ENCODE data around the gene HS6ST2. TPM values are rescaled to one million over a fixed set of nuclear protein-coding genes. Genes with fewer than 3 reads are reported as not detected.

HS6ST2 gene
- total RNA-seq, 1 donor from 2014 or later = not detected

GRCh38 chrX:132591719-132592275, 366.6 kb downstream of the HS6ST2 start:
- Histone ChIP-seq H3K36me3 (no peaks in the 10 kb centered on the region), H3K9me3 (no peaks in the 10 kb centered on the region), H3K4me3 (no peak overlapping the region), H3K4me1 (no peaks in the 10 kb centered on the region), H3K27ac (no peak overlapping the region), H3K27me3 (no peaks in the 10 kb centered on the region)
- no peak for DNase-seq (ENCODE audit: low spot score in 2 of 2)
- TF ChIP-seq, protein P1, sequence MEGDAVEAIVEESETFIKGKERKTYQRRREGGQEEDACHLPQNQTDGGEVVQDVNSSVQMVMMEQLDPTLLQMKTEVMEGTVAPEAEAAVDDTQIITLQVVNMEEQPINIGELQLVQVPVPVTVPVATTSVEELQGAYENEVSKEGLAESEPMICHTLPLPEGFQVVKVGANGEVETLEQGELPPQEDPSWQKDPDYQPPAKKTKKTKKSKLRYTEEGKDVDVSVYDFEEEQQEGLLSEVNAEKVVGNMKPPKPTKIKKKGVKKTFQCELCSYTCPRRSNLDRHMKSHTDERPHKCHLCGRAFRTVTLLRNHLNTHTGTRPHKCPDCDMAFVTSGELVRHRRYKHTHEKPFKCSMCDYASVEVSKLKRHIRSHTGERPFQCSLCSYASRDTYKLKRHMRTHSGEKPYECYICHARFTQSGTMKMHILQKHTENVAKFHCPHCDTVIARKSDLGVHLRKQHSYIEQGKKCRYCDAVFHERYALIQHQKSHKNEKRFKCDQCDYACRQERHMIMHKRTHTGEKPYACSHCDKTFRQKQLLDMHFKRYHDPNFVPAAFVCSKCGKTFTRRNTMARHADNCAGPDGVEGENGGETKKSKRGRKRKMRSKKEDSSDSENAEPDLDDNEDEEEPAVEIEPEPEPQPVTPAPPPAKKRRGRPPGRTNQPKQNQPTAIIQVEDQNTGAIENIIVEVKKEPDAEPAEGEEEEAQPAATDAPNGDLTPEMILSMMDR (IDR thresholded peaks at IDR 0.05) = no peak
- intact Hi-C loops (cut with DNase I) = no loop called here

DNA sequence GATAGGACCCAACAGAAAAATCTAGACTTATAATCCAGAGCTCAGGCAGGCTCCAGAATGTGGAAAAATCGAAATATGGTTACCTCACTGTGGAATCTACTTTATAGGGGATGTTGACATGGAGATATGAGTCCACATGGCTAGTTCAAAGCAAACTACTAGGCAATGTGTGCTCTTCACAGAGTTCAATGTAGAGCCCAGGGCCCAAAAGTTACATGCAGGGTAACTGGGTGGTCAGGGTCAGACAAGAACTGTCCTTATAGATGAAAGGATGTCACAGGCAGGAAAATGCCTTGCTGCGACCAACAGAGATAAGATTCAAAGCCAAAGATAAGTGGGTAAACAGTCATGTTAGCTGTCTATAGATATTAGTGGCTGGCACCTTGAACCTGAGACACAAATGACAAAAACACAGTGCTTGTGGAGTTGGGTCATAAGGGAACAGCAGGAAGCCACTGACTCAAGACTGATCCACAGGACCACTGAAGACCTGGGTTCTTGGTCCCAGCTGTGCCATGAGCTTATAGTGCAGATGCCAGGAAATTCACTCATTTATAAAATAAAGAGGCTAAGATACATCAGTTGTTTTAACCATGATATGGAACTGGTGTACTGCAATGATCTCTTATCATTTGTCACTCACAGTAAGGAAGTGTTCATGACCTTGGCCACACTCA, 367.9 kb downstream of the HS6ST2 start:
- Histone ChIP-seq H3K4me1 (no peaks in the 10 kb centered on the region), H3K36me3 (no peaks in the 10 kb centered on the region), H3K27me3 (no peaks in the 10 kb centered on the region), H3K4me3 (no peak overlapping the region), H3K9me3 (no peaks in the 10 kb centered on the region), H3K27ac (no peak overlapping the region)
- intact Hi-C loops (cut with DNase I) = no loop called here
- no peak for DNase-seq (ENCODE audit: low spot score in 2 of 2)
- TF ChIP-seq, protein P1 (IDR thresholded peaks at IDR 0.05) = no peak

GRCh38 chrX:132584936-132585335, 373.5 kb downstream of the HS6ST2 start:
- Histone ChIP-seq H3K9me3 (no peaks in the 10 kb centered on the region), H3K27me3 (no peaks in the 10 kb centered on the region), H3K4me1 (no peaks in the 10 kb centered on the region), H3K27ac (no peak overlapping the region), H3K36me3 (no peaks in the 10 kb centered on the region), H3K4me3 (no peak overlapping the region)
- TF ChIP-seq, protein P1 (IDR thresholded peaks at IDR 0.05) = no peak
- intact Hi-C loops (cut with DNase I) = no loop called here
- DNase-seq (ENCODE audit: low spot score in 2 of 2) = no peak

GRCh38 chrX:132576939-132577338, 381.5 kb downstream of the HS6ST2 start:
- no peaks in the 10 kb centered on the region for H3K9me3 ChIP-seq
- TF ChIP-seq, protein P1 (IDR thresholded peaks at IDR 0.05) = no peak
- no peak for DNase-seq (ENCODE audit: low spot score in 2 of 2)
- no peaks in the 10 kb centered on the region for H3K36me3 ChIP-seq
- intact Hi-C loops (cut with DNase I) = no loop called here
- H3K4me3 ChIP-seq = no peak overlapping the region
- H3K4me1 ChIP-seq = no peaks in the 10 kb centered on the region
- no peak overlapping the region for H3K27ac ChIP-seq
- H3K27me3 ChIP-seq = no peaks in the 10 kb centered on the region

Other genes starting within 250 kb of the HS6ST2 start
- not detected for gene USP26, start 138.5 kb upstream of the HS6ST2 start, total RNA-seq

Data from ascending aorta (tissue), 2 donors.